ENCODE measurements around the gene LRBA. TPM values are rescaled to one million over a fixed set of nuclear protein-coding genes. Genes with fewer than 3 reads are reported as not detected.

The LRBA gene
- polyA plus RNA-seq, 1 of the 3 experiments (the other 2 are of a cell fraction) = 11.4 TPM

DNA sequence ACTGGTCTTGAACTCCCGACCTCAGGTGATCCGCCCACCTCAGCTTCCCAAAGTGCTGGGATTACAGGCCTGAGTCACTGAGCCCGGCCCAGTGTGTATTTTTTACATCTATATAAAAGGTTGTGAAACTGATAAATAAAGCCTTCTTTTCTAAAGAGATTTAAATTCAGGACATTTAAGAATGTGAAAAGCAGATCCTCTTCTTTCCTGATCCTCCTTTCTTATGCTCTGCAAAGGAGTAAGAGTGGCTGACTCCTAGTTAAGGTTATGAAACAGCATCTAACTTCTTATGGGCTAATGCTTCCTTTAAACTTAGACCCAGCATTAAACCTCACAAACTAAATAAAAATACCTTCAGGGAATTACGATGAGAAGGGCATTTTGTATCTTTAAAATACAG is 630.8 kb downstream of the LRBA start:
- Histone ChIP-seq H3K27me3 (ENCODE audit: insufficient read depth) (no peaks in the 10 kb centered on the region), H2AFZ (ENCODE audit: low read depth) (no peak overlapping the region), H3K9me2 (no peaks in the 10 kb centered on the region), H3K4me1 (ENCODE audit: control insufficient read depth in 1 of 2, insufficient read depth in 2 of 2, low read depth in 1 of 2, low read length in 1 of 2) (peaks cover 3 to 6% of the 10 kb centered on the region in 2 experiments; a peak in 2 of 4 replicates), H3K9ac (no peak overlapping the region), H3K9me3 (no peaks in the 10 kb centered on the region), H3K4me2 (no peak overlapping the region), H3K27ac (ENCODE audit: low read depth in 2 of 2, low read length in 1 of 2) (no peak overlapping the region), H3K4me3 (ENCODE audit: low read depth in 2 of 2, low read length in 1 of 2) (no peak overlapping the region), H3F3A (replicated peaks; ENCODE audit: insufficient read depth) (peaks cover 15% of the 10 kb centered on the region), H3K36me3 (replicated peaks in 1 of 2; ENCODE audit: control insufficient read depth in 1 of 2, insufficient read depth in 2 of 2, low read length in 1 of 2) (no peaks in the 10 kb centered on the region), H3K79me2 (ENCODE audit: insufficient read depth) (no peaks in the 10 kb centered on the region), H4K20me1 (ENCODE audit: insufficient read depth) (no peaks in the 10 kb centered on the region)
- ChIA-PET POLR2A (no interaction called here), CTCF (interaction anchor here (1.0 kb wide), 1 partner anchor 28 kb away, joined by 3 read pairs; no protein-coding TSS in a partner anchor)
- no peak for TF ChIP-seq GABPA (IDR thresholded peaks at IDR 0.05; ENCODE audit: low read depth)
- TF ChIP-seq YY1 (IDR thresholded peaks at IDR 0.05; ENCODE audit: low read depth) = no peak
- no peak for TF ChIP-seq FOXJ3 (CRISPR knock-in tag; IDR thresholded peaks at IDR 0.05)
- TF ChIP-seq FOSL2 (IDR thresholded peaks at IDR 0.05; ENCODE audit: borderline replicate concordance, low read depth) = no peak
- TF ChIP-seq, protein P1, sequence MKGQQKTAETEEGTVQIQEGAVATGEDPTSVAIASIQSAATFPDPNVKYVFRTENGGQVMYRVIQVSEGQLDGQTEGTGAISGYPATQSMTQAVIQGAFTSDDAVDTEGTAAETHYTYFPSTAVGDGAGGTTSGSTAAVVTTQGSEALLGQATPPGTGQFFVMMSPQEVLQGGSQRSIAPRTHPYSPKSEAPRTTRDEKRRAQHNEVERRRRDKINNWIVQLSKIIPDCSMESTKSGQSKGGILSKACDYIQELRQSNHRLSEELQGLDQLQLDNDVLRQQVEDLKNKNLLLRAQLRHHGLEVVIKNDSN (IDR thresholded peaks at IDR 0.05; ENCODE audit: borderline replicate concordance, low read depth) = no peak
- TF ChIP-seq RCOR1 (IDR thresholded peaks at IDR 0.05; ENCODE audit: low read length) = no peak
- TF ChIP-seq PBX3 (IDR thresholded peaks at IDR 0.05) = no peak
- TF ChIP-seq TAF1 (IDR thresholded peaks at IDR 0.05; ENCODE audit: borderline replicate concordance, low read depth, low read length) = no peak
- DNase-seq = no peak
- WGBS (ENCODE audit: low lambda C conversion rate) = 95% methylated on average over 4 of the region's 4 CpGs

- no peaks in the 10 kb centered on the region for H3K9me2 ChIP-seq
- no peak overlapping the region for H3K4me3 ChIP-seq (ENCODE audit: low read depth in 2 of 2, low read length in 1 of 2)
- no peak for DNase-seq
- WGBS (ENCODE audit: low lambda C conversion rate) = 95% methylated on average over 1 of the region's 1 CpG
- H3K9me3 ChIP-seq = no peaks in the 10 kb centered on the region
- H4K20me1 ChIP-seq (ENCODE audit: insufficient read depth) = no peaks in the 10 kb centered on the region
- no peak overlapping the region for H3K9ac ChIP-seq
- H2AFZ ChIP-seq (ENCODE audit: low read depth) = no peak overlapping the region
- ChIA-PET CTCF (no interaction called here), POLR2A (no interaction called here)
- H3K27ac ChIP-seq (ENCODE audit: low read depth in 2 of 2, low read length in 1 of 2) = no peak overlapping the region
- TF ChIP-seq ELF1 (IDR thresholded peaks at IDR 0.05) (no peak), GABPA (IDR thresholded peaks at IDR 0.05; ENCODE audit: low read depth) (no peak), EP300 (IDR thresholded peaks at IDR 0.05; ENCODE audit: borderline replicate concordance in 1 of 2, low read depth in 1 of 2, low read length in 1 of 2) (no peak), RCOR1 (IDR thresholded peaks at IDR 0.05; ENCODE audit: low read length) (no peak), IRF3 (IDR thresholded peaks at IDR 0.05; ENCODE audit: low read depth, low read length) (no peak), FOXM1 (IDR thresholded peaks at IDR 0.05; ENCODE audit: low read depth) (no peak)
- TF ChIP-seq, protein P2, sequence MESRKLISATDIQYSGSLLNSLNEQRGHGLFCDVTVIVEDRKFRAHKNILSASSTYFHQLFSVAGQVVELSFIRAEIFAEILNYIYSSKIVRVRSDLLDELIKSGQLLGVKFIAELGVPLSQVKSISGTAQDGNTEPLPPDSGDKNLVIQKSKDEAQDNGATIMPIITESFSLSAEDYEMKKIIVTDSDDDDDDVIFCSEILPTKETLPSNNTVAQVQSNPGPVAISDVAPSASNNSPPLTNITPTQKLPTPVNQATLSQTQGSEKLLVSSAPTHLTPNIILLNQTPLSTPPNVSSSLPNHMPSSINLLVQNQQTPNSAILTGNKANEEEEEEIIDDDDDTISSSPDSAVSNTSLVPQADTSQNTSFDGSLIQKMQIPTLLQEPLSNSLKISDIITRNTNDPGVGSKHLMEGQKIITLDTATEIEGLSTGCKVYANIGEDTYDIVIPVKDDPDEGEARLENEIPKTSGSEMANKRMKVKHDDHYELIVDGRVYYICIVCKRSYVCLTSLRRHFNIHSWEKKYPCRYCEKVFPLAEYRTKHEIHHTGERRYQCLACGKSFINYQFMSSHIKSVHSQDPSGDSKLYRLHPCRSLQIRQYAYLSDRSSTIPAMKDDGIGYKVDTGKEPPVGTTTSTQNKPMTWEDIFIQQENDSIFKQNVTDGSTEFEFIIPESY (IDR thresholded peaks at IDR 0.05; ENCODE audit: borderline replicate concordance, low read depth) = no peak
- H3K4me1 ChIP-seq (ENCODE audit: control insufficient read depth in 1 of 2, insufficient read depth in 2 of 2, low read depth in 1 of 2, low read length in 1 of 2) = peaks cover 3 to 6% of the 10 kb centered on the region in 2 experiments; a peak in 2 of 4 replicates
- no peaks in the 10 kb centered on the region for H3K79me2 ChIP-seq (ENCODE audit: insufficient read depth)
- H3K36me3 ChIP-seq (replicated peaks in 1 of 2; ENCODE audit: control insufficient read depth in 1 of 2, insufficient read depth in 2 of 2, low read length in 1 of 2) = no peaks in the 10 kb centered on the region
- H3F3A ChIP-seq (replicated peaks; ENCODE audit: insufficient read depth) = peaks cover 20% of the 10 kb centered on the region
- no peaks in the 10 kb centered on the region for H3K27me3 ChIP-seq (ENCODE audit: insufficient read depth)
- H3K4me2 ChIP-seq = no peak overlapping the region
Measured at GRCh38 chr4:150382028-150382427, 633.1 kb downstream of the LRBA start.

Data from SK-N-SH (cell line).